Lung (tissue), 12 donors: ENCODE results near the gene ADCY5. TPM values are rescaled to one million over a fixed set of nuclear protein-coding genes. Genes with fewer than 3 reads are reported as not detected.

Experiments
- ATAC-seq: fragments of 200-7000 bp; cut with Tn5 transposase; one replicate; pipeline ENCODE4 v1.9.1; 2020; ENCODE audit warnings: moderate number of reproducible peaks; ENCODE audit not compliant: insufficient read depth, low FRiP score
- DNase-seq, 3 donors: peaks; one replicate each; pipeline ENCODE4 v3.0.0-alpha.2; 2013 to 2017
- H3K27ac ChIP-seq, 2 donors: one replicate each; pipeline ENCODE4 v1.5.1; 2013; ENCODE audit warnings: mild to moderate bottlenecking in 2 of 2, moderate library complexity in 2 of 2, control low read depth in 1 of 2, inconsistent platforms in 1 of 2, low read depth in 1 of 2, low read length in 1 of 2
- H3K27me3 ChIP-seq, 3 donors: one replicate each; pipeline ENCODE4 v1.5.1; 2013; ENCODE audit warnings: low read length in 2 of 3; ENCODE audit not compliant: control insufficient read depth in 3 of 3, insufficient read depth in 3 of 3
- H3K36me3 ChIP-seq, 4 donors: one replicate each; pipeline ENCODE4 v1.5.1; 2013; ENCODE audit warnings: low read length in 4 of 4, mild to moderate bottlenecking in 1 of 4, moderate library complexity in 1 of 4; ENCODE audit not compliant: control insufficient read depth in 4 of 4, insufficient read depth in 4 of 4
- H3K4me1 ChIP-seq, 5 donors: one replicate each; pipeline ENCODE4 v1.5.1; 2013; ENCODE audit warnings: low read length in 5 of 5, mild to moderate bottlenecking in 2 of 5, moderate library complexity in 1 of 5; ENCODE audit not compliant: control insufficient read depth in 5 of 5, insufficient read depth in 5 of 5
- H3K4me3 ChIP-seq: one replicate; pipeline ENCODE4 v1.5.1; 2013; ENCODE audit warnings: mild to moderate bottlenecking, control low read depth, moderate library complexity
- H3K9ac ChIP-seq, 2 donors: one replicate each; pipeline ENCODE4 v1.5.1; 2013; ENCODE audit warnings: low read length in 2 of 2, control low read depth in 1 of 2; ENCODE audit not compliant: insufficient read depth in 1 of 2
- H3K9me3 ChIP-seq, 4 donors: one replicate each; pipeline ENCODE4 v1.5.1; 2013; ENCODE audit warnings: low read length in 3 of 4, mild to moderate bottlenecking in 1 of 4, moderate library complexity in 1 of 4; ENCODE audit not compliant: control insufficient read depth in 4 of 4, insufficient read depth in 3 of 4
- CTCF ChIP-seq: IDR thresholded peaks from 2 replicates; pipeline ENCODE4 v1.5.1; 2012; ENCODE audit warnings: mild to moderate bottlenecking; ENCODE audit errors: control extremely low read depth, extremely low read depth
- WGBS, 2 donors: extraction: QIAGEN DNeasy Blood & Tissue Kit; methylation state at CpG; one replicate each; pipeline ENCODE4 v1.1.7; 2013; 5-methylcytosine and 5-hydroxymethylcytosine counted together
- polyA plus RNA-seq, 2 donors: library from polyadenylated mRNA; stranded (reverse); fragments of 200-250 nt; gene quantifications; one replicate each; pipeline ENCODE4 v1.2.1, GENCODE V29; 2013
- total RNA-seq, 2 donors: library from RNA; depleted of rRNA in 1 of 2; stranded (reverse); fragments of >200 nt in 1 of 2; gene quantifications; one replicate each; pipeline ENCODE4 v1.2.1, GENCODE V29; 2014 to 2021
- donor health status: control.
- donor health status: control.
- donor health status: Bipolar disorder and iron deficiency.
- donor health status: healthy.
- donor health status: DM: yes; HTN: yes; CAD: no.

Gene ADCY5
- total and polyA plus RNA-seq, 4 donors = 1.2 to 8.4 (median 2.4) TPM

GRCh38 chr3:123386477-123387040 lies 62.3 kb downstream of the ADCY5 start:
- ATAC-seq = no peak

GRCh38 chr3:123385981-123386380 lies 62.9 kb downstream of the ADCY5 start:
- no peaks in the 10 kb centered on the region for H3K27me3 ChIP-seq
- peak overlapping the region in 1 of 2 donors; percentile 88 for H3K27ac ChIP-seq
- H3K9ac ChIP-seq = no peak overlapping the region
- WGBS, 2 donors = 67 to 80% methylated on average over 8 of the region's 8 CpGs
- no peaks in the 10 kb centered on the region for H3K36me3 ChIP-seq
- DNase-seq (peak in 2 of 3 donors; percentile 29 to 33), ATAC-seq (no peak)
- no peak overlapping the region for H3K4me3 ChIP-seq
- H3K9me3 ChIP-seq = no peaks in the 10 kb centered on the region
- TF ChIP-seq CTCF = no peak
- H3K4me1 ChIP-seq = peaks cover 4 to 62% (median 28%) of the 10 kb centered on the region in 5 donors

More at GRCh38 chr3:123386477-123387040, 62.3 kb downstream of the ADCY5 start:
- peak overlapping the region in 1 of 2 donors; percentile 88 for H3K27ac ChIP-seq
- no peak overlapping the region for H3K9ac ChIP-seq
- TF ChIP-seq CTCF = no peak
- H3K36me3 ChIP-seq = no peaks in the 10 kb centered on the region
- no peaks in the 10 kb centered on the region for H3K9me3 ChIP-seq
- H3K4me1 ChIP-seq = peaks cover 4 to 62% (median 28%) of the 10 kb centered on the region in 5 donors
- H3K4me3 ChIP-seq = no peak overlapping the region
- peak; percentile 89 to 96 (median 94) for DNase-seq
- WGBS, 2 donors = 57 to 61% methylated on average over 11 of the region's 11 CpGs
- H3K27me3 ChIP-seq = no peaks in the 10 kb centered on the region

GRCh38 chr3:123385499-123385898 lies 63.4 kb downstream of the ADCY5 start:
- H3K4me1 ChIP-seq = peaks cover 4 to 62% (median 28%) of the 10 kb centered on the region in 5 donors
- no peaks in the 10 kb centered on the region for H3K27me3 ChIP-seq
- no peaks in the 10 kb centered on the region for H3K36me3 ChIP-seq
- 93 to 94% methylated on average over 4 of the region's 4 CpGs for WGBS, 2 donors
- H3K4me3 ChIP-seq = no peak overlapping the region
- peak overlapping the region in 1 of 2 donors; percentile 88 for H3K27ac ChIP-seq
- no peak for TF ChIP-seq CTCF
- ATAC-seq (no peak), DNase-seq (no peak)
- H3K9me3 ChIP-seq = no peaks in the 10 kb centered on the region
- no peak overlapping the region for H3K9ac ChIP-seq

GRCh38 chr3:123385001-123385401 lies 63.9 kb downstream of the ADCY5 start:
- no peak for ATAC-seq
- Histone ChIP-seq H3K36me3 (no peaks in the 10 kb centered on the region), H3K4me3 (no peak overlapping the region), H3K9me3 (no peaks in the 10 kb centered on the region), H3K27me3 (no peaks in the 10 kb centered on the region), H3K27ac (peak overlapping the region in 1 of 2 donors; percentile 88), H3K9ac (no peak overlapping the region), H3K4me1 (peaks cover 4 to 62% (median 28%) of the 10 kb centered on the region in 5 donors)
- no peak for TF ChIP-seq CTCF
- 45 to 70% methylated on average over 9 of the region's 9 CpGs for WGBS, 2 donors
- DNase-seq = peak; percentile 62 to 75 (median 68)
